ENCODE results near the gene ATP1B1.
A peak's percentile ranks its signal among the peaks of the same experiment; 100 is the strongest.

ATP1B1 gene

GRCh38 chr1:169128562-169128961, 22.1 kb downstream of the ATP1B1 start:
- Histone ChIP-seq H3K4me3 (ENCODE audit: insufficient read depth in 1 of 2, low read depth in 1 of 2, low read length in 2 of 2) (no peak overlapping the region), H3K9me3 (ENCODE audit: control insufficient read depth, low read length) (no peaks in the 10 kb centered on the region), H3K36me3 (ENCODE audit: control insufficient read depth in 1 of 2, insufficient read depth in 2 of 2, low read depth in 1 of 2, low read length in 2 of 2) (peaks cover 0 to 12% of the 10 kb centered on the region in 2 experiments), H3K4me1 (ENCODE audit: control insufficient read depth, insufficient read depth, low read depth, low read length) (peaks cover 4% of the 10 kb centered on the region), H3K4ac (ENCODE audit: low read depth in 1 of 2, low read length in 2 of 2) (no peak overlapping the region), H2BK12ac (ENCODE audit: low read length in 2 of 2) (no peak overlapping the region), H4K8ac (ENCODE audit: low read length) (no peak overlapping the region), H3K23ac (ENCODE audit: low read length in 2 of 2) (no peak overlapping the region), H2BK15ac (ENCODE audit: low read depth, poor library complexity, severe bottlenecking) (no peak overlapping the region), H2BK120ac (ENCODE audit: low read depth, low read length) (no peak overlapping the region), H4K91ac (ENCODE audit: low read length) (no peak overlapping the region), H2AK5ac (ENCODE audit: low read length, severe bottlenecking) (no peak overlapping the region), H3K4me2 (ENCODE audit: low read length, poor library complexity, severe bottlenecking) (no peak overlapping the region), H3K9ac (ENCODE audit: low read length) (no peak overlapping the region), H3K14ac (ENCODE audit: low read length in 2 of 2) (no peak overlapping the region), H3K18ac (ENCODE audit: low read depth in 1 of 2, low read length in 2 of 2) (no peak overlapping the region), H2AFZ (ENCODE audit: low read depth, low read length) (no peak overlapping the region), H3K27me3 (ENCODE audit: control insufficient read depth in 1 of 2, insufficient read depth in 1 of 2, low read length in 2 of 2) (no peaks in the 10 kb centered on the region), H3K79me1 (replicated peaks; ENCODE audit: low read length, poor library complexity, severe bottlenecking) (peaks cover 9% of the 10 kb centered on the region), H3K27ac (ENCODE audit: low read length, poor library complexity, severe bottlenecking) (peak overlapping the region; percentile 39), H2BK5ac (ENCODE audit: low read depth, low read length, poor library complexity, severe bottlenecking) (no peak overlapping the region)
- no peak for DNase-seq
- WGBS, result 96% methylated on average over 2 of the region's 2 CpGs

- Histone ChIP-seq H2BK12ac (ENCODE audit: low read length in 2 of 2) (no peak overlapping the region), H3K27ac (ENCODE audit: low read length, poor library complexity, severe bottlenecking) (peak overlapping the region; percentile 67), H3K4me2 (ENCODE audit: low read length, poor library complexity, severe bottlenecking) (no peak overlapping the region), H3K23ac (ENCODE audit: low read length in 2 of 2) (no peak overlapping the region), H3K4me1 (ENCODE audit: control insufficient read depth, insufficient read depth, low read depth, low read length) (peaks cover 4% of the 10 kb centered on the region), H2BK5ac (ENCODE audit: low read depth, low read length, poor library complexity, severe bottlenecking) (no peak overlapping the region), H3K4me3 (ENCODE audit: insufficient read depth in 1 of 2, low read depth in 1 of 2, low read length in 2 of 2) (no peak overlapping the region), H3K4ac (ENCODE audit: low read depth in 1 of 2, low read length in 2 of 2) (no peak overlapping the region), H2AK5ac (ENCODE audit: low read length, severe bottlenecking) (no peak overlapping the region), H3K18ac (ENCODE audit: low read depth in 1 of 2, low read length in 2 of 2) (no peak overlapping the region), H3K9me3 (ENCODE audit: control insufficient read depth, low read length) (no peaks in the 10 kb centered on the region), H3K27me3 (ENCODE audit: control insufficient read depth in 1 of 2, insufficient read depth in 1 of 2, low read length in 2 of 2) (no peaks in the 10 kb centered on the region), H4K91ac (ENCODE audit: low read length) (no peak overlapping the region), H2BK15ac (ENCODE audit: low read depth, poor library complexity, severe bottlenecking) (no peak overlapping the region), H2AFZ (ENCODE audit: low read depth, low read length) (no peak overlapping the region), H3K14ac (ENCODE audit: low read length in 2 of 2) (no peak overlapping the region), H3K79me1 (replicated peaks; ENCODE audit: low read length, poor library complexity, severe bottlenecking) (peaks cover 9% of the 10 kb centered on the region), H3K9ac (ENCODE audit: low read length) (no peak overlapping the region), H3K36me3 (ENCODE audit: control insufficient read depth in 1 of 2, insufficient read depth in 2 of 2, low read depth in 1 of 2, low read length in 2 of 2) (peaks cover 0 to 12% of the 10 kb centered on the region in 2 experiments), H4K8ac (ENCODE audit: low read length) (no peak overlapping the region), H2BK120ac (ENCODE audit: low read depth, low read length) (no peak overlapping the region)
- WGBS, result 90% methylated on average over 2 of the region's 6 CpGs
- no peak for DNase-seq
These were observed 22.8 kb downstream of the ATP1B1 start for GRCh38 chr1:169129109-169129784.

- no peak overlapping the region for H4K8ac ChIP-seq (ENCODE audit: low read length)
- H3K27ac ChIP-seq (ENCODE audit: low read length, poor library complexity, severe bottlenecking), result no peak overlapping the region
- no peak overlapping the region for H2BK15ac ChIP-seq (ENCODE audit: low read depth, poor library complexity, severe bottlenecking)
- no peak for DNase-seq
- H3K18ac ChIP-seq (ENCODE audit: low read depth in 1 of 2, low read length in 2 of 2), result no peak overlapping the region
- H3K9ac ChIP-seq (ENCODE audit: low read length), result no peak overlapping the region
- no peak overlapping the region for H2BK12ac ChIP-seq (ENCODE audit: low read length in 2 of 2)
- no peak overlapping the region for H2BK120ac ChIP-seq (ENCODE audit: low read depth, low read length)
- 100% methylated on average over 1 of the region's 4 CpGs for WGBS
- no peak overlapping the region for H3K4me3 ChIP-seq (ENCODE audit: insufficient read depth in 1 of 2, low read depth in 1 of 2, low read length in 2 of 2)
- H3K79me1 ChIP-seq (replicated peaks; ENCODE audit: low read length, poor library complexity, severe bottlenecking), result peaks cover 6% of the 10 kb centered on the region
- H3K4me1 ChIP-seq (ENCODE audit: control insufficient read depth, insufficient read depth, low read depth, low read length), result peaks cover 4% of the 10 kb centered on the region
- no peak overlapping the region for H3K4ac ChIP-seq (ENCODE audit: low read depth in 1 of 2, low read length in 2 of 2)
- no peak overlapping the region for H4K91ac ChIP-seq (ENCODE audit: low read length)
- H3K14ac ChIP-seq (ENCODE audit: low read length in 2 of 2), result no peak overlapping the region
- H3K4me2 ChIP-seq (ENCODE audit: low read length, poor library complexity, severe bottlenecking), result no peak overlapping the region
- no peak overlapping the region for H3K23ac ChIP-seq (ENCODE audit: low read length in 2 of 2)
- H2AFZ ChIP-seq (ENCODE audit: low read depth, low read length), result no peak overlapping the region
- H3K9me3 ChIP-seq (ENCODE audit: control insufficient read depth, low read length), result no peaks in the 10 kb centered on the region
- no peak overlapping the region for H2BK5ac ChIP-seq (ENCODE audit: low read depth, low read length, poor library complexity, severe bottlenecking)
- no peak overlapping the region for H2AK5ac ChIP-seq (ENCODE audit: low read length, severe bottlenecking)
- peaks cover 0 to 9% of the 10 kb centered on the region in 2 experiments for H3K36me3 ChIP-seq (ENCODE audit: control insufficient read depth in 1 of 2, insufficient read depth in 2 of 2, low read depth in 1 of 2, low read length in 2 of 2)
- H3K27me3 ChIP-seq (ENCODE audit: control insufficient read depth in 1 of 2, insufficient read depth in 1 of 2, low read length in 2 of 2), result no peaks in the 10 kb centered on the region
These were observed 24.2 kb downstream of the ATP1B1 start for GRCh38 chr1:169130683-169131082.

GRCh38 chr1:169132512-169133227, 26.2 kb downstream of the ATP1B1 start:
- H2AFZ ChIP-seq (ENCODE audit: low read depth, low read length), result no peak overlapping the region
- H3K27me3 ChIP-seq (ENCODE audit: control insufficient read depth in 1 of 2, insufficient read depth in 1 of 2, low read length in 2 of 2), result no peaks in the 10 kb centered on the region
- no peaks in the 10 kb centered on the region for H3K9me3 ChIP-seq (ENCODE audit: control insufficient read depth, low read length)
- peaks cover 2% of the 10 kb centered on the region for H3K79me1 ChIP-seq (replicated peaks; ENCODE audit: low read length, poor library complexity, severe bottlenecking)
- H2BK120ac ChIP-seq (ENCODE audit: low read depth, low read length), result no peak overlapping the region
- no peak overlapping the region for H3K9ac ChIP-seq (ENCODE audit: low read length)
- no peak overlapping the region for H2BK15ac ChIP-seq (ENCODE audit: low read depth, poor library complexity, severe bottlenecking)
- no peak overlapping the region for H3K18ac ChIP-seq (ENCODE audit: low read depth in 1 of 2, low read length in 2 of 2)
- no peak overlapping the region for H2BK5ac ChIP-seq (ENCODE audit: low read depth, low read length, poor library complexity, severe bottlenecking)
- H4K8ac ChIP-seq (ENCODE audit: low read length), result no peak overlapping the region
- H3K4me3 ChIP-seq (ENCODE audit: insufficient read depth in 1 of 2, low read depth in 1 of 2, low read length in 2 of 2), result no peak overlapping the region
- no peak overlapping the region for H3K4me2 ChIP-seq (ENCODE audit: low read length, poor library complexity, severe bottlenecking)
- H2BK12ac ChIP-seq (ENCODE audit: low read length in 2 of 2), result no peak overlapping the region
- WGBS, result 82% methylated on average over 3 of the region's 4 CpGs
- H3K4me1 ChIP-seq (ENCODE audit: control insufficient read depth, insufficient read depth, low read depth, low read length), result peaks cover 4% of the 10 kb centered on the region
- H3K36me3 ChIP-seq (ENCODE audit: control insufficient read depth in 1 of 2, insufficient read depth in 2 of 2, low read depth in 1 of 2, low read length in 2 of 2), result peaks cover 0 to 5% of the 10 kb centered on the region in 2 experiments
- no peak overlapping the region for H3K4ac ChIP-seq (ENCODE audit: low read depth in 1 of 2, low read length in 2 of 2)
- DNase-seq, result no peak
- no peak overlapping the region for H2AK5ac ChIP-seq (ENCODE audit: low read length, severe bottlenecking)
- no peak overlapping the region for H3K23ac ChIP-seq (ENCODE audit: low read length in 2 of 2)
- H3K27ac ChIP-seq (ENCODE audit: low read length, poor library complexity, severe bottlenecking), result no peak overlapping the region
- no peak overlapping the region for H4K91ac ChIP-seq (ENCODE audit: low read length)
- no peak overlapping the region for H3K14ac ChIP-seq (ENCODE audit: low read length in 2 of 2)

All from mesenchymal stem cell (in vitro differentiated cells and primary cell).